GF-D8 (cell line): ENCODE measurements around the gene JAK3.

Source experiments
- DNase-seq: peaks from one replicate; lab custom pipeline; 2025; lab: John Stamatoyannopoulos, UW

Gene JAK3

GRCh38 chr19:17840019-17840418 is 7.8 kb downstream of the JAK3 start:
- DNase-seq = no peak

- DNase-seq = no peak
Observed at GRCh38 chr19:17837972-17838371, 9.8 kb downstream of the JAK3 start.

GRCh38 chr19:17836530-17836929 is 11.3 kb downstream of the JAK3 start:
- no peak for DNase-seq

- DNase-seq = no peak
Observed at GRCh38 chr19:17835182-17836006, 12.4 kb downstream of the JAK3 start.

- no peak for DNase-seq
Observed at GRCh38 chr19:17834350-17835181, 13.2 kb downstream of the JAK3 start.

GRCh38 chr19:17832443-17833208 is 15.2 kb downstream of the JAK3 start:
- DNase-seq = no peak

- DNase-seq = no peak
Observed at GRCh38 chr19:17831419-17831888, 16.3 kb downstream of the JAK3 start.

GRCh38 chr19:17830567-17831418 is 17.0 kb downstream of the JAK3 start:
- DNase-seq = no peak

GRCh38 chr19:17829855-17830566 is 17.8 kb downstream of the JAK3 start:
- DNase-seq = no peak

- DNase-seq = no peak
Observed at GRCh38 chr19:17826508-17827056, 21.2 kb downstream of the JAK3 start.

- DNase-seq = no peak
Observed at GRCh38 chr19:17824339-17824738, 23.4 kb downstream of the JAK3 start.

GRCh38 chr19:17821190-17821589 is 26.6 kb downstream of the JAK3 start, which contains the start of gene INSL3:
Gene INSL3, minus strand, starts transcription at chr19:17821519. Its CDS starts 13 bp downstream, at chr19:17821506.
- DNase-seq = no peak

- DNase-seq = no peak
Observed at GRCh38 chr19:17817668-17818363, 30.0 kb downstream of the JAK3 start.

GRCh38 chr19:17812099-17812498 is 35.7 kb downstream of the JAK3 start:
- DNase-seq = no peak

- no peak for DNase-seq
Observed at GRCh38 chr19:17811681-17812080, 36.1 kb downstream of the JAK3 start.

GRCh38 chr19:17811103-17811502 is 36.7 kb downstream of the JAK3 start:
- DNase-seq = no peak

GRCh38 chr19:17807731-17808316 is 40.0 kb downstream of the JAK3 start:
- DNase-seq = no peak

- no peak for DNase-seq
Observed at GRCh38 chr19:17806945-17807344, 40.8 kb downstream of the JAK3 start.

GRCh38 chr19:17805427-17805826 is 42.4 kb downstream of the JAK3 start:
- no peak for DNase-seq
